ENCODE results near the gene CCDC60.

GRCh38 chr12:119447126-119447525 lies 112.6 kb downstream of the CCDC60 start:
- TF ChIP-seq CTCF (IDR thresholded peaks at IDR 0.05) (no peak), EP300 (IDR thresholded peaks at IDR 0.05) (no peak)
